ENCODE data around the gene SVOP.
"Not testable (repeated sequence)": the region's sequence is repeated elsewhere in the genome, so short reads cannot be mapped to it uniquely, and the experiment has no call there.

DNA sequence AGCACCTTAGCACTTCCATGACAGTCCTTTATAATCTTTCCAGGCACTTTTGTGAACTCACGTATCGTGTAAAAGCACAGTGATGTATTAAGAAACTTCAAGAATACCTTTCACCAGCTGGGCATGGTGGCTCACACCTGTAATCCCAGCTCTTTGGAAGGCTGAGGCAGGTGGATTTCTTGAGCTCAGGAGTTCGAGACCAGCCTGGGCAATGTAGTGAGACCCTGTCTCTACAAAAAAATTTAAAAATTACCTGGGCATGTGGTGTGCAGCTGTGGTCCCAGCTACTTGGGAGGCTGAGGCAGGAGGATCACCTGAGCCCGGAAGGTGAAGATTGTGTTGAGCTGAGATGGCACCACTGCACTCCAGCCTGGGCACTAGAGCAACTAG lies 33.3 kb upstream of the SVOP start:
- TF ChIP-seq, protein P1, sequence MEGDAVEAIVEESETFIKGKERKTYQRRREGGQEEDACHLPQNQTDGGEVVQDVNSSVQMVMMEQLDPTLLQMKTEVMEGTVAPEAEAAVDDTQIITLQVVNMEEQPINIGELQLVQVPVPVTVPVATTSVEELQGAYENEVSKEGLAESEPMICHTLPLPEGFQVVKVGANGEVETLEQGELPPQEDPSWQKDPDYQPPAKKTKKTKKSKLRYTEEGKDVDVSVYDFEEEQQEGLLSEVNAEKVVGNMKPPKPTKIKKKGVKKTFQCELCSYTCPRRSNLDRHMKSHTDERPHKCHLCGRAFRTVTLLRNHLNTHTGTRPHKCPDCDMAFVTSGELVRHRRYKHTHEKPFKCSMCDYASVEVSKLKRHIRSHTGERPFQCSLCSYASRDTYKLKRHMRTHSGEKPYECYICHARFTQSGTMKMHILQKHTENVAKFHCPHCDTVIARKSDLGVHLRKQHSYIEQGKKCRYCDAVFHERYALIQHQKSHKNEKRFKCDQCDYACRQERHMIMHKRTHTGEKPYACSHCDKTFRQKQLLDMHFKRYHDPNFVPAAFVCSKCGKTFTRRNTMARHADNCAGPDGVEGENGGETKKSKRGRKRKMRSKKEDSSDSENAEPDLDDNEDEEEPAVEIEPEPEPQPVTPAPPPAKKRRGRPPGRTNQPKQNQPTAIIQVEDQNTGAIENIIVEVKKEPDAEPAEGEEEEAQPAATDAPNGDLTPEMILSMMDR (IDR thresholded peaks at IDR 0.05; ENCODE audit: insufficient read depth, low read depth, low read length), result not testable (repeated sequence)
- TF ChIP-seq EZH2 (IDR thresholded peaks at IDR 0.05; ENCODE audit: insufficient read depth, low read length), result not testable (repeated sequence)

Measured in astrocyte (in vitro differentiated cells and primary cell).